ENCODE measurements around the gene CLDN20. TPM values are rescaled to one million over a fixed set of nuclear protein-coding genes. Genes with fewer than 3 reads are reported as not detected.

The CLDN20 gene
- total and polyA plus RNA-seq, 2 donors (not counting 3 experiments of a cell fraction or from before 2014, with no cell fraction given), result not detected

- Histone ChIP-seq H3K27ac (ENCODE audit: insufficient read depth, low read depth, low read length) (no peak overlapping the region), H3K36me3 (ENCODE audit: control insufficient read depth in 2 of 2, extremely low read depth in 1 of 2, insufficient read depth in 2 of 2, low read length in 2 of 2) (peaks cover 3% of the 10 kb centered on the region in 2 experiments), H2AFZ (ENCODE audit: low read depth, low read length) (no peak overlapping the region), H3K9me3 (replicated peaks; ENCODE audit: control insufficient read depth, insufficient read depth, low read length) (no peaks in the 10 kb centered on the region), H3K79me2 (ENCODE audit: control insufficient read depth, insufficient read depth, low read length) (no peaks in the 10 kb centered on the region), H3K4me1 (ENCODE audit: control insufficient read depth, extremely low read depth, insufficient read depth, low read length) (no peaks in the 10 kb centered on the region), H4K20me1 (replicated peaks; ENCODE audit: control insufficient read depth, extremely low read depth, insufficient read depth, low read length) (no peaks in the 10 kb centered on the region), H3K4me3 (replicated peaks in 1 of 3; ENCODE audit: insufficient read depth in 1 of 3, low read depth in 1 of 3, low read length in 3 of 3) (no peak overlapping the region), H3K9me1 (replicated peaks; ENCODE audit: control insufficient read depth, extremely low read depth, insufficient read depth, low read length) (no peaks in the 10 kb centered on the region), H3K9ac (replicated peaks; ENCODE audit: extremely low read depth, insufficient read depth, low read length) (no peak overlapping the region), H3K4me2 (ENCODE audit: insufficient read depth, low read length) (no peak overlapping the region), H3K27me3 (ENCODE audit: control insufficient read depth in 2 of 2, insufficient read depth in 2 of 2, low read length in 2 of 2) (no peaks in the 10 kb centered on the region)
- intact Hi-C loops (cut with micrococcal nuclease) (no loop called here), dilution Hi-C loops (cut with MboI; ENCODE audit: extremely low pct_ligation_motif_present, low sequenced_read_pairs) (no loop called here)
- POLR2A ChIA-PET, result no interaction called here
- no TSS peak for BruUV-seq (replicated peaks)
- no peak for FAIRE-seq
- CTCF ChIA-PET, result interaction anchor here (9.5 kb wide), 1 partner anchor 66 kb away, joined by 292 read pairs; no protein-coding TSS in a partner anchor
- DNase-seq (ENCODE audit: low read depth, low spot score), result no peak
- no peak for TF ChIP-seq FOS (IDR thresholded peaks at IDR 0.05; ENCODE audit: borderline replicate concordance, insufficient read depth, low read length)
- TF ChIP-seq POLR2A (IDR thresholded peaks at IDR 0.05; ENCODE audit: low read depth, low read length), result no peak
- no peak for TF ChIP-seq EZH2 (IDR thresholded peaks at IDR 0.05; ENCODE audit: borderline replicate concordance, low read depth, low read length, severe bottlenecking)
Measured at GRCh38 chr6:155244434-155244833, 19.4 kb upstream of the CLDN20 start.

- ChIA-PET POLR2A (no interaction called here), CTCF (interaction anchor here (1.2 to 9.5 kb wide), 3 partner anchors 10 to 569 kb away, joined by 3 to 292 read pairs (median 5); no protein-coding TSS in a partner anchor)
- no peaks in the 10 kb centered on the region for H4K20me1 ChIP-seq (replicated peaks; ENCODE audit: control insufficient read depth, extremely low read depth, insufficient read depth, low read length)
- dilution Hi-C loops (cut with MboI; ENCODE audit: extremely low pct_ligation_motif_present, low sequenced_read_pairs), result no loop called here
- intact Hi-C loops (cut with micrococcal nuclease), result loop anchor here (5.0 kb wide), 2 partner anchors 248 to 378 kb away; partner anchors contain the start of gene TIAM2
- peaks cover 3% of the 10 kb centered on the region in 2 experiments for H3K36me3 ChIP-seq (ENCODE audit: control insufficient read depth in 2 of 2, extremely low read depth in 1 of 2, insufficient read depth in 2 of 2, low read length in 2 of 2)
- no peak overlapping the region for H3K4me3 ChIP-seq (replicated peaks in 1 of 3; ENCODE audit: insufficient read depth in 1 of 3, low read depth in 1 of 3, low read length in 3 of 3)
- H2AFZ ChIP-seq (ENCODE audit: low read depth, low read length), result no peak overlapping the region
- H3K9me3 ChIP-seq (replicated peaks; ENCODE audit: control insufficient read depth, insufficient read depth, low read length), result no peaks in the 10 kb centered on the region
- no peak overlapping the region for H3K27ac ChIP-seq (ENCODE audit: insufficient read depth, low read depth, low read length)
- H3K4me2 ChIP-seq (ENCODE audit: insufficient read depth, low read length), result no peak overlapping the region
- H3K9me1 ChIP-seq (replicated peaks; ENCODE audit: control insufficient read depth, extremely low read depth, insufficient read depth, low read length), result no peaks in the 10 kb centered on the region
- no TSS peak for BruUV-seq (replicated peaks)
- no peaks in the 10 kb centered on the region for H3K79me2 ChIP-seq (ENCODE audit: control insufficient read depth, insufficient read depth, low read length)
- H3K9ac ChIP-seq (replicated peaks; ENCODE audit: extremely low read depth, insufficient read depth, low read length), result no peak overlapping the region
- TF ChIP-seq POLR2AphosphoS5 (IDR thresholded peaks at IDR 0.05; ENCODE audit: insufficient read depth, low read depth, low read length) (no peak), JUN (IDR thresholded peaks at IDR 0.05; ENCODE audit: borderline replicate concordance, insufficient read depth, insufficient read length, low read depth) (no peak)
- FAIRE-seq (no peak), DNase-seq (ENCODE audit: low read depth, low spot score) (no peak)
- H3K4me1 ChIP-seq (ENCODE audit: control insufficient read depth, extremely low read depth, insufficient read depth, low read length), result no peaks in the 10 kb centered on the region
- no peaks in the 10 kb centered on the region for H3K27me3 ChIP-seq (ENCODE audit: control insufficient read depth in 2 of 2, insufficient read depth in 2 of 2, low read length in 2 of 2)
Measured at GRCh38 chr6:155245193-155245592, 18.6 kb upstream of the CLDN20 start.

Data from endothelial cell of umbilical vein (primary cell).